Measurements from ENCODE around the gene BMP8A.

Gene BMP8A

DNA sequence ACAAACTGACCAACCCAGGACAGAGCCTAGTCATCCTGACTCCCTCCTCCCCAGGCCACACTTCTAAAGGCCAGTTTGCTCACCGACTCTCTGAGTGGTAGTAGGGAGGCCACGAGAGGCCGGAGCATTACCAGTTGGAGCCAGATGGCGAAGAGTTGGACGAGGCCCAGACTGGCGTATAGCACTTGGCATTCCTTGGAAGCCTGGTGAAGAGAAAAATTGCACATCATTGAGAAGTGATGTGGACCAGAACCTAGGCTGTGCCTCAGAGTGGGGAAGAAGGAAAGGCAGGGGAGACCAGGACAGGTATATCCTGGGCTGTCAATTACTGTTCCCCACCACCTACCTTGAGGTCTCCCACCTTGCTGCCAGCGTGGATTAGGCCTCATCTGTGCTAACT, 72.9 kb downstream of the BMP8A start:
- H3K27ac ChIP-seq: no peak overlapping the region
- TF ChIP-seq ZFX (IDR thresholded peaks at IDR 0.05; ENCODE audit: borderline replicate concordance): no peak
- TF ChIP-seq, protein P1, sequence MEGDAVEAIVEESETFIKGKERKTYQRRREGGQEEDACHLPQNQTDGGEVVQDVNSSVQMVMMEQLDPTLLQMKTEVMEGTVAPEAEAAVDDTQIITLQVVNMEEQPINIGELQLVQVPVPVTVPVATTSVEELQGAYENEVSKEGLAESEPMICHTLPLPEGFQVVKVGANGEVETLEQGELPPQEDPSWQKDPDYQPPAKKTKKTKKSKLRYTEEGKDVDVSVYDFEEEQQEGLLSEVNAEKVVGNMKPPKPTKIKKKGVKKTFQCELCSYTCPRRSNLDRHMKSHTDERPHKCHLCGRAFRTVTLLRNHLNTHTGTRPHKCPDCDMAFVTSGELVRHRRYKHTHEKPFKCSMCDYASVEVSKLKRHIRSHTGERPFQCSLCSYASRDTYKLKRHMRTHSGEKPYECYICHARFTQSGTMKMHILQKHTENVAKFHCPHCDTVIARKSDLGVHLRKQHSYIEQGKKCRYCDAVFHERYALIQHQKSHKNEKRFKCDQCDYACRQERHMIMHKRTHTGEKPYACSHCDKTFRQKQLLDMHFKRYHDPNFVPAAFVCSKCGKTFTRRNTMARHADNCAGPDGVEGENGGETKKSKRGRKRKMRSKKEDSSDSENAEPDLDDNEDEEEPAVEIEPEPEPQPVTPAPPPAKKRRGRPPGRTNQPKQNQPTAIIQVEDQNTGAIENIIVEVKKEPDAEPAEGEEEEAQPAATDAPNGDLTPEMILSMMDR (IDR thresholded peaks at IDR 0.05): no peak

DNA sequence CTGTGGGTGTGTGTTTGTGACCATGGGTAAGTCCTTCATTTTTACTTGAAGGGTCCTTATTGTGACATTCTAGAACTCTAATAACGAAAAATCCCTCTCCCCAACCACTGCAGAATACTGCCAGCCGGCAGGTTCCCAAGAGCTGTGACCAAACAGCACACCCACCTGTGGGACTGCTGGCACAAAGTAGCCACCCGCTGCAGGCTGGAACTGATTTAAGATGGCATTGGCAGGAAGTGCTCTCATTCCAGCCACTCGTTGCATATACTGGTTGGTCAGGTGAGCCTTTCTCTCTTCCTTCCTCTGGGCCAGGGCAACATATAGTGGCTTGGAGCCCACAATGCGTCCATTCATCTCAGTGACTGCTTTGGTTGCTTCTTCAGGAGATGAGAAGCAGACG, 73.5 kb downstream of the BMP8A start:
- H3K27ac ChIP-seq: no peak overlapping the region
- TF ChIP-seq, protein P1 (IDR thresholded peaks at IDR 0.05): no peak
- no peak for TF ChIP-seq ZFX (IDR thresholded peaks at IDR 0.05; ENCODE audit: borderline replicate concordance)

DNA sequence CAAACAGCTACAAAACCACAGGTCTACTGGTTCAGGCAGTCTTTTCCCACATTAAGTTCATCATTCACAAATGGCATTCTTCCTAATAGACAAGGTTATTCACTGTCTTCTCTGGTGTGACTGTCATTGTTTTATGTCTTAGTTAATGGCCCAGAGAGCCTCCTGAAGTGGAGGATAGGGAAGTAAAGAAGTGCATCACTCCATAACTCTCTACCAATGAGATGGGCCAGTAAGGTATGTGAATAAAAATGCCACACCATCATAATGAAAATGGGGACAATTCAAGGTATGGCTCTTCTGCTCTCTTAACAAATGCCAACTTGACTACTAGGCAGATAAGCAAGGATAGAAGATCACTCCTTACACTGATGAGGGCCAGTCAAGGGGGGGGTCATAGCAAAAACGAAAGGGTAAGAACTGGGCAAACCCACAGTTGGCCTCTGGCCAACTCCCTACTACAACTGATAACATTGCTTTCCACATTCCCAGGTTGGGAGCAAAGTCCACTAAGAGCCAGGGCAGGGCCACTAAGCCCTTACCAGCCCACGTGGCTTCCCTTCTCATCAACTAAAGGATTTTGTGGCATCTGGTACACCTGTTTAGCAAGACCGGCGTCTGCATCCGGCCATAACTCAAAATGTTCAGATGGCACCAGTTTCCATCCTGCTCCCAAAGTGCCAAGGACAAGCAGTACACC, 75.2 kb downstream of the BMP8A start:
- H3K27ac ChIP-seq: peak overlapping the region; percentile 41
- TF ChIP-seq, protein P1 (IDR thresholded peaks at IDR 0.05): no peak
- TF ChIP-seq ZFX (IDR thresholded peaks at IDR 0.05; ENCODE audit: borderline replicate concordance): no peak

DNA sequence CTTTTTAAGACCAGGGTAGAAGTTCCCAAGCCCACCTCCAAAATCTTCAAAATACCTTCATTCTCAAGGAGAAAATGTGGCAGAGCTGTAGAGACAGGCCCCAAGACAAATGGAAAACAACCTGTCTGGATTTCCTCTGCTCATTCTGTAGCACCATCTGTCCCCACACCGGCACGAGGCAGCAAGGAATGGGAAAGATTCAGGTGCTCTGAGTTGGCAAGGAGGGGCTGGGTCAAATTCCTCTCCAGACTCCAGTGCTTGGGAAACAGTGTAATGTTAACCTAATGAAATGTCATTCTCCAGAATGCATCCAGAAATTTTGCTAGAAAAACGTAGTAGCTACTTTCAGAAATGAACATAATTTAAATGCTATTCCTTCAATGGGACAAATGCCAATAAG, 75.9 kb downstream of the BMP8A start:
- TF ChIP-seq ZFX (IDR thresholded peaks at IDR 0.05; ENCODE audit: borderline replicate concordance): no peak
- TF ChIP-seq, protein P1 (IDR thresholded peaks at IDR 0.05): no peak
- peak overlapping the region; percentile 41 for H3K27ac ChIP-seq

DNA sequence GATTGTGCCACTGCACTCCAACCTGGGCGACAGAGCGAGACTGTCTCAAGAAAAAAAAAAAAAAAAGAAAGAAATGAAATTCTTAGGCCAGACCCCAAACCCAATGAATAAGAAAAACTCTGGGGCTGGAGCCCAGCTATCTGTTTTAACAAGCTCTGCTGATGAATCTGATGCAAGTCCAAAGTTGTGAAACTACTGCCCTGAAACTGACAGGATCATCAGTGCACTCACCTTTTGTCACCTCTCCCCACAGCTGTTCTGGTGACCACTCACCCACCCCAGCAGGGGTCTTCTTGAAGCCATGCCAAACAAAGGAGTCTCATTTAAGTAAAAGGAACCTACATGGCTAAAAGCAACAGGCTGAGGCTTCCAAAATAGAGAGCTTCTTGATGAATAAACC, 76.8 kb downstream of the BMP8A start:
- no peak for TF ChIP-seq ZFX (IDR thresholded peaks at IDR 0.05; ENCODE audit: borderline replicate concordance)
- TF ChIP-seq, protein P1 (IDR thresholded peaks at IDR 0.05): no peak
- H3K27ac ChIP-seq: no peak overlapping the region

DNA sequence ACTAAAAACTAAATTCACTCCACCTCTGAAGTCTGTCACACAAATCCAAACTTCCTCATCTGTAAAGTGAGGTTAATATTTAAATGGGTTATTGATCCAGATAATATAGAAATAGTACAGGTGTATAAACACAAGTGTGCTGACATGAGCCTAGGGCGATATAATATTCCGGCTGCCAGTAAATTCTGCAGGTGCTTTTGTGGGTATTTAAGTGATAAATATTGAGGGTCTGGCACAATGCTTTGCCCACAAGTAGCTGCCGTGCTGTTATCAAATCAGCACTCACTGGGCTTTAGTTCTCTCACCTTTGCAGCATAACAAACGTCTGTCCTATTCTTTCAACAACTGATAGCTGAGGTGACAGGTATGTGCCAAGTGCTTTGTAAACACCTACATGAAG, 77.6 kb downstream of the BMP8A start:
- TF ChIP-seq, protein P1 (IDR thresholded peaks at IDR 0.05): no peak
- no peak for TF ChIP-seq ZFX (IDR thresholded peaks at IDR 0.05; ENCODE audit: borderline replicate concordance)
- H3K27ac ChIP-seq: no peak overlapping the region

DNA sequence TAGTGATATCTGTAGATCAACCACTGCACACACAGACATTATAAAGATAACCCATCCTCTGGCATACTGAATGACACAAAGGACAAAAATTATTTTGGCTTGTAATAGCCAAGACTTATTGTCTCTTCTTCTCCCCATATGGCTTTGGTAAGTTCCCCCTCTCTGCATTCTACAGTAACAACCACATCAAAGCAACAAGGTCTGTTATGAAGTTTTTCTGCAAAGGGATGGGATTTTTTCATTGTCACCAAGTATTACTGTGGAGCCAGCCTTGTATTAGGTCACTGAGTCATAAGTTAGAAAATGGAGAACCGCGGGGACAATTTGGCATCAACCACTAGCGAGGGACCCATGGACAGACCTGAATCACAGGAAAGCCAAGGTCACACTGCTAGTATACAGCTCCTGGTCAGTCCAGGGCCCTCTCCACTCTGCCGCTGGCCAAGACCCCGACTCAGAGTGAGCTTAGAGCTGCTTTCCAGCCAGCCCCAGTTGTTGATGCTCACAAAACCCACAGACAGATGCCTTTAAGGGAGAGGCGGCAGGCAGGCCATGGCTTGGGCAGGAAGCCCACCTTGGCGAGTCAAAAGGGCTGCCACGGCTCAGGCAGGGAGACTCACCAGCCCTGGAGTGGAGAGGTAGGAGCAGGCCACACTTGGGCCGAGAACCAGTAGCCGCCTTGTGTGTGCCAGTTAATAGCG, 79.2 kb downstream of the BMP8A start:
- no peak overlapping the region for H3K27ac ChIP-seq
- TF ChIP-seq, protein P1 (IDR thresholded peaks at IDR 0.05): no peak
- TF ChIP-seq ZFX (IDR thresholded peaks at IDR 0.05; ENCODE audit: borderline replicate concordance): no peak

All from 22Rv1 (cell line).